ENCODE results near the gene CCDC3. TPM values are rescaled to one million over a fixed set of nuclear protein-coding genes. Genes with fewer than 3 reads are reported as not detected.

The CCDC3 gene
- total and polyA plus RNA-seq, 2 of the 8 experiments (the other 6 are each of a cell fraction or from before 2014, with no cell fraction given) = 3.4 to 3.7 TPM

DNA sequence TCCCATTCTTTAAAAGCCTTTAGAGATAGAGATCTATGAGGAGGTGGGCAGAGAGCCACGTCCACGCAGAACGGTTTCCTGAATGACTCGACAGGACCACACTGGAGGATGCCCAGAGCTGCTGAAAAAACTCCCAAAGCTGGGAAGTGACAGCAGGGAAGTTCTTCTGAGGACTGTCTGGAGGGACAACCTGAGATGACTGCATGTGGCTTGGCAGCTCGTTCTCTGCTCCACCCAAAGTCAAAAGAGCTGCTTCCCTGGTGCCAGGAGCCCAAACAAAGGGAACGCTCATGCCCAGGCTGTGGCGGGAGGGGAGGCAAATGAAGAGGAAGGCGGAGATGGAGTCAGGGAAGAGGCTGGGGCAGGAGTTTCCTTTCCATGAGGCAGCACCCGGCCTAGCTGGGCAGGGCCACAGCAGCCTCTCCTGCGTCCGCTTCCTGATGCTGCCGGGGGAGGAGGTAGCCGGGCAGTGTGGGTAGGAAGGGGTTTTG, 95.4 kb downstream of the CCDC3 start:
- no peak overlapping the region for H3K18ac ChIP-seq (ENCODE audit: extremely low read depth, low read length)
- no peak overlapping the region for H2AK5ac ChIP-seq (ENCODE audit: low read depth, low read length)
- H2BK12ac ChIP-seq (ENCODE audit: low read depth, low read length) = no peak overlapping the region
- H3K9ac ChIP-seq (replicated peaks in 1 of 4; ENCODE audit: extremely low read depth in 1 of 4, low read depth in 3 of 4, low read length in 3 of 4) = no peak overlapping the region
- no peak overlapping the region for H2AFZ ChIP-seq (ENCODE audit: low read length)
- H3K23ac ChIP-seq (ENCODE audit: insufficient read length) = no peak overlapping the region
- DNase-seq (ENCODE audit: low read depth in 1 of 2, low spot score in 2 of 2) = no peak
- H4K5ac ChIP-seq (ENCODE audit: insufficient read length, low read depth, low read length) = no peak overlapping the region
- CTCF ChIA-PET (ENCODE audit: partially characterized antibody) = interaction anchor here (0.6 to 6.2 kb wide), 10 partner anchors 37 to 195 kb away, joined by 3 to 43 read pairs (median 4); no protein-coding TSS in a partner anchor
- no peaks in the 10 kb centered on the region for H3K9me3 ChIP-seq (ENCODE audit: insufficient read depth in 2 of 2, low read depth in 1 of 2, low read length in 1 of 2)
- no peak for TF ChIP-seq PHF8 (conservative IDR thresholded peaks at IDR 0.05; ENCODE audit: low read depth, low read length)
- TF ChIP-seq GABPA (IDR thresholded peaks at IDR 0.05; ENCODE audit: borderline replicate concordance, insufficient read depth, low read length) = no peak
- no peak for TF ChIP-seq EZH2 (IDR thresholded peaks at IDR 0.05; ENCODE audit: low read depth, low read length, severe bottlenecking)
- TF ChIP-seq HDAC6 (IDR thresholded peaks at IDR 0.05; ENCODE audit: low read depth, low read length) = no peak
- TF ChIP-seq BRCA1 (IDR thresholded peaks at IDR 0.05; ENCODE audit: low read depth, low read length) = no peak
- TF ChIP-seq SIN3A (conservative IDR thresholded peaks at IDR 0.05 in 1 of 2, IDR thresholded peaks at IDR 0.05 in 1 of 2; ENCODE audit: low read depth in 1 of 2, low read length in 2 of 2) = no peak
- TF ChIP-seq EP300 (IDR thresholded peaks at IDR 0.05; ENCODE audit: borderline replicate concordance in 1 of 2, low read depth in 2 of 2, low read length in 2 of 2) = no peak
- no peak for TF ChIP-seq TAF7 (optimal IDR thresholded peaks at IDR 0.05; ENCODE audit: borderline replicate concordance, low read depth, low read length)
- no peak overlapping the region for H3K4me2 ChIP-seq (ENCODE audit: insufficient read depth in 1 of 2, low read depth in 2 of 2, low read length in 2 of 2)
- no peaks in the 10 kb centered on the region for H3K79me1 ChIP-seq (ENCODE audit: low read depth, low read length)
- no peaks in the 10 kb centered on the region for H4K20me1 ChIP-seq (replicated peaks in 1 of 2; ENCODE audit: control insufficient read depth in 1 of 2, insufficient read depth in 2 of 2, low read length in 2 of 2)
- H3K27me3 ChIP-seq (replicated peaks in 1 of 4; ENCODE audit: control insufficient read depth in 3 of 4, extremely low read depth in 1 of 4, insufficient read depth in 3 of 4, low read length in 3 of 4) = no peaks in the 10 kb centered on the region
- no peak overlapping the region for H3K27ac ChIP-seq (ENCODE audit: low read depth, low read length)
- H3K4ac ChIP-seq (replicated peaks; ENCODE audit: insufficient read length, low read depth, low read length) = no peak overlapping the region
- no peak overlapping the region for H2BK120ac ChIP-seq (replicated peaks; ENCODE audit: low read depth, low read length)
- H3K14ac ChIP-seq (ENCODE audit: insufficient read length) = no peak overlapping the region
- H3K4me1 ChIP-seq (replicated peaks in 1 of 4; ENCODE audit: control insufficient read depth in 3 of 4, insufficient read depth in 4 of 4, low read length in 3 of 4) = peaks cover 0 to 5% (median 0%) of the 10 kb centered on the region in 4 experiments; a peak in 2 of 7 replicates
- no peak overlapping the region for H3K56ac ChIP-seq (replicated peaks; ENCODE audit: insufficient read length, low read depth, low read length)
- no peaks in the 10 kb centered on the region; a peak in 1 of 8 replicates for H3K36me3 ChIP-seq (ENCODE audit: control insufficient read depth in 2 of 4, insufficient read depth in 4 of 4, low read length in 3 of 4)
- no peak overlapping the region for H2BK15ac ChIP-seq (ENCODE audit: low read length)
- FAIRE-seq = no peak
- H2BK5ac ChIP-seq (ENCODE audit: low read depth, low read length) = no peak overlapping the region
- peak overlapping the region; percentile 31; the same call in 1 of the 2 replicates for H4K8ac ChIP-seq (ENCODE audit: extremely low read depth, insufficient read depth, low read length)
- no peaks in the 10 kb centered on the region for H3K23me2 ChIP-seq (ENCODE audit: low read depth, low read length)
- H2BK20ac ChIP-seq (ENCODE audit: low read length) = no peak overlapping the region
- 93% methylated on average over 12 of the region's 13 CpGs; no CpG with 5 or more reads in 1 of the 2 experiments for WGBS, 2 experiments (ENCODE audit: extremely low coverage in 1 of 2, insufficient coverage in 1 of 2, insufficient read length in 1 of 2, insufficient replicate concordance in 2 of 2, low coverage in 1 of 2, low lambda C conversion rate in 2 of 2, missing lambda C conversion rate in 1 of 2)
- POLR2A ChIA-PET (ENCODE audit: partially characterized antibody) = no interaction called here
- no peaks in the 10 kb centered on the region for H3K79me2 ChIP-seq (ENCODE audit: control insufficient read depth in 1 of 2, insufficient read depth in 2 of 2, low read length in 2 of 2)
- H4K91ac ChIP-seq (replicated peaks; ENCODE audit: insufficient read length, low read length) = no peak overlapping the region
- H3K4me3 ChIP-seq (ENCODE audit: extremely low read depth in 1 of 4, insufficient read depth in 2 of 4, low read depth in 3 of 4, low read length in 4 of 4) = no peak overlapping the region

All from H1 (cell line).